ENCODE results near the gene SARM1.

The SARM1 gene

GRCh38 chr17:28334171-28334570 is 37.3 kb upstream of the SARM1 start:
- TF ChIP-seq ZNF565 (CRISPR knock-in tag; conservative IDR thresholded peaks at IDR 0.05; ENCODE audit: low read depth) (no peak), TSHZ2 (CRISPR knock-in tag; IDR thresholded peaks at IDR 0.05) (no peak), PATZ1 (CRISPR knock-in tag; IDR thresholded peaks at IDR 0.05; ENCODE audit: borderline replicate concordance) (no peak), CSDC2 (CRISPR knock-in tag; IDR thresholded peaks at IDR 0.05) (no peak), ZFP30 (CRISPR knock-in tag; IDR thresholded peaks at IDR 0.05) (no peak), GLIS3 (CRISPR knock-in tag; IDR thresholded peaks at IDR 0.05) (no peak), PPARA (CRISPR knock-in tag; IDR thresholded peaks at IDR 0.05; ENCODE audit: borderline replicate concordance) (no peak), ZFP3 (CRISPR knock-in tag; IDR thresholded peaks at IDR 0.05) (no peak), ARNTL (CRISPR knock-in tag; IDR thresholded peaks at IDR 0.05; ENCODE audit: borderline replicate concordance, low read depth) (no peak), ESRRG (CRISPR knock-in tag; IDR thresholded peaks at IDR 0.05) (no peak), CREB5 (CRISPR knock-in tag; IDR thresholded peaks at IDR 0.05; ENCODE audit: low read depth) (no peak), POU6F1 (CRISPR knock-in tag; IDR thresholded peaks at IDR 0.05; ENCODE audit: borderline replicate concordance, low read depth) (no peak), RARB (CRISPR knock-in tag; IDR thresholded peaks at IDR 0.05) (no peak), BACH2 (CRISPR knock-in tag; IDR thresholded peaks at IDR 0.05; ENCODE audit: borderline replicate concordance) (no peak)
- no peak for ATAC-seq

GRCh38 chr17:28334666-28335200 is 36.8 kb upstream of the SARM1 start:
- TF ChIP-seq TSHZ2 (CRISPR knock-in tag; IDR thresholded peaks at IDR 0.05) (no peak), ZNF70 (CRISPR knock-in tag; IDR thresholded peaks at IDR 0.05) (no peak), GLIS3 (CRISPR knock-in tag; IDR thresholded peaks at IDR 0.05) (no peak), PPARA (CRISPR knock-in tag; IDR thresholded peaks at IDR 0.05; ENCODE audit: borderline replicate concordance) (no peak), CREB5 (CRISPR knock-in tag; IDR thresholded peaks at IDR 0.05; ENCODE audit: low read depth) (no peak), CSRNP3 (CRISPR knock-in tag; IDR thresholded peaks at IDR 0.05) (no peak), TOX (CRISPR knock-in tag; IDR thresholded peaks at IDR 0.05; ENCODE audit: borderline replicate concordance) (no peak), ESRRG (CRISPR knock-in tag; IDR thresholded peaks at IDR 0.05) (no peak), CSDC2 (CRISPR knock-in tag; IDR thresholded peaks at IDR 0.05) (no peak), OSR1 (CRISPR knock-in tag; IDR thresholded peaks at IDR 0.05) (no peak)
- ATAC-seq: peak; percentile 4

Data from SK-N-SH treated with all-trans-retinoic acid at 6 μM for 48 hours (cell line).